PC-9 (cell line): ENCODE results near the gene GRIN2A.

Source experiments
- CTCF ChIP-seq: fragments of 200-600 bp; sonication (generic); conservative IDR thresholded peaks from 2 replicates; pipeline ENCODE4 v1.6.1; 2017; ENCODE audit warnings: mixed run types, antibody characterized with exemption, mild to moderate bottlenecking, moderate library complexity
- EZH2 ChIP-seq: fragments of 200-600 bp; sonication (generic); IDR thresholded peaks from 2 replicates; pipeline ENCODE4 v1.8.0; 2017; ENCODE audit warnings: antibody characterized with exemption, low read depth

- TF ChIP-seq CTCF (no peak), EZH2 (no peak)
Observed at GRCh38 chr16:10156099-10156498, 26.1 kb downstream of the GRIN2A start.
